Stimulated activated CD4-positive, alpha-beta T cell treated with anti-CD3 and anti-CD28 coated beads, Interleukin-15, amount 100 ng/mL, for 24 hours (primary cell): ENCODE data around the gene DSG4.
"Not testable (repeated sequence)": the region's sequence is repeated elsewhere in the genome, so short reads cannot be mapped to it uniquely, and the experiment has no call there.

Experiments used
- DNase-seq: peaks from one replicate; pipeline ENCODE4 v3.0.0-alpha.2; 2020

DSG4 gene, protein sequence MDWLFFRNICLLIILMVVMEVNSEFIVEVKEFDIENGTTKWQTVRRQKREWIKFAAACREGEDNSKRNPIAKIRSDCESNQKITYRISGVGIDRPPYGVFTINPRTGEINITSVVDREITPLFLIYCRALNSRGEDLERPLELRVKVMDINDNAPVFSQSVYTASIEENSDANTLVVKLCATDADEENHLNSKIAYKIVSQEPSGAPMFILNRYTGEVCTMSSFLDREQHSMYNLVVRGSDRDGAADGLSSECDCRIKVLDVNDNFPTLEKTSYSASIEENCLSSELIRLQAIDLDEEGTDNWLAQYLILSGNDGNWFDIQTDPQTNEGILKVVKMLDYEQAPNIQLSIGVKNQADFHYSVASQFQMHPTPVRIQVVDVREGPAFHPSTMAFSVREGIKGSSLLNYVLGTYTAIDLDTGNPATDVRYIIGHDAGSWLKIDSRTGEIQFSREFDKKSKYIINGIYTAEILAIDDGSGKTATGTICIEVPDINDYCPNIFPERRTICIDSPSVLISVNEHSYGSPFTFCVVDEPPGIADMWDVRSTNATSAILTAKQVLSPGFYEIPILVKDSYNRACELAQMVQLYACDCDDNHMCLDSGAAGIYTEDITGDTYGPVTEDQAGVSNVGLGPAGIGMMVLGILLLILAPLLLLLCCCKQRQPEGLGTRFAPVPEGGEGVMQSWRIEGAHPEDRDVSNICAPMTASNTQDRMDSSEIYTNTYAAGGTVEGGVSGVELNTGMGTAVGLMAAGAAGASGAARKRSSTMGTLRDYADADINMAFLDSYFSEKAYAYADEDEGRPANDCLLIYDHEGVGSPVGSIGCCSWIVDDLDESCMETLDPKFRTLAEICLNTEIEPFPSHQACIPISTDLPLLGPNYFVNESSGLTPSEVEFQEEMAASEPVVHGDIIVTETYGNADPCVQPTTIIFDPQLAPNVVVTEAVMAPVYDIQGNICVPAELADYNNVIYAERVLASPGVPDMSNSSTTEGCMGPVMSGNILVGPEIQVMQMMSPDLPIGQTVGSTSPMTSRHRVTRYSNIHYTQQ

DNA sequence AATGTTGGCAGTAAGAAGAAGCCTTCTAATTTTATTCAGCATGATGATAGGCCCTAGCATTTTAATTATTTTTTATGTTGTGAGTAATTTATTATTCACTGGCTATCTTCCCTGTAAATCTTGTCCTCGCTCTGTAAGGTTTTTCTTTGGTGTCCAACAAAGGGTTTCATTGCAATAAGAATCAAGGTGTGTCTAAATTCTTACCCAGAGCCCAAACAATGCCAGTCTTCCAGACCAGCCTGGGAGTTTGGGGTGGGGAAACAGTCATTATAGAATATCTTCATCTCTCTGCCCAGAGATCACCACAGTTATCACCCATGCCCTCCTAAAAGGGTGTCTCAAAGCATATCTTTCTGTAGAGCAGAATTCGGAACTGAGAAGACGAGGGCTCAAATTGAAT is at the start of gene DSG4:
DSG4 (plus strand) TSS at position 301 of the 400 bp plus-strand sequence. CDS start 135 bp downstream, outside the sequence.
- DNase-seq = no peak

DNA sequence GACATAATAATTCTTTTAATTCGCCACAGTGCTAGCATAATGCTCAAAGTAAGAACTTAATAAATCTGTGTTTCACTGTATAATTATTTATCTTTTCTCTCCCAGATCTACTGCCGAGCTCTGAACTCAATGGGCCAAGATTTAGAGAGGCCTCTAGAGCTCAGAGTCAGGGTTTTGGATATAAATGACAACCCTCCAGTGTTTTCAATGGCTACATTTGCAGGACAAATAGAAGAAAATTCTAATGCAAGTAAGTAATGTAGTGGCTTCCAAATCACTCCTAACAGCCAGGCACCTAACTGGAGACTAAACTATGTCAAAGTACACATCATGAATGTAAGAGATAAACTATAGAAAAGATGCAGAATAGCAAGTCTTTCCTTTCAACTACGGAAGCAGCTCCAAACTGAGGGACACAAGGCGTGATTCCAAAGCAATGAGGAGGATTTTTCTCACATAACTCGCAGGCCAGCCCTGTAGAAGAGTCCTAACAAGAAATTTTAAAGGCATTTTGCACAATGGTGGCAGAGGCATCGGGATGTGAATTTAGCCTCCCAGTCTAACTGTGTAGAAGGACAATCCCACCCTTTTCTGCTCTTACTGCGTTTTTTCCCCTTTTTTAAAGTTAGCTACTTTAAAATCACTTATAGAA is 46.7 kb upstream of the DSG4 start:
- no peak for DNase-seq

DNA sequence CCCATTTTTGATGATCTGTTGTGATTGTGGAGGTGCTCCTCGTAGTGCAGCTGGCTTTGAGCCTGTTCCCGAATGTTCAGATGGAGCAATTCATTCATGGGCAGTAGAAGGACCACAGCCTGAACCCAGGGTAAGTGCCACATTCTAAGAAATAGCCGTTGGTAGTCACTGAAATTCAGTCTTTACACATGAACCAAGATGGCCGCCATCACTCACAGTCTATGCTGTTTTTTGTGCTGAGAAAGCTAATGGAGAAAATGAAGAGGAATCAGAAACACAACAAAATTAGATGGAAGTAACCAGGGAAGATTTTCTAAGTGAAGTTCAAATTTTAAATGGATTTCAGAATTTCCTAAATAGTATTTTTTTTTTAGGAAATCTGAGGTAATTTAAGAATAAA is 33.1 kb upstream of the DSG4 start:
- no peak for DNase-seq

DNA sequence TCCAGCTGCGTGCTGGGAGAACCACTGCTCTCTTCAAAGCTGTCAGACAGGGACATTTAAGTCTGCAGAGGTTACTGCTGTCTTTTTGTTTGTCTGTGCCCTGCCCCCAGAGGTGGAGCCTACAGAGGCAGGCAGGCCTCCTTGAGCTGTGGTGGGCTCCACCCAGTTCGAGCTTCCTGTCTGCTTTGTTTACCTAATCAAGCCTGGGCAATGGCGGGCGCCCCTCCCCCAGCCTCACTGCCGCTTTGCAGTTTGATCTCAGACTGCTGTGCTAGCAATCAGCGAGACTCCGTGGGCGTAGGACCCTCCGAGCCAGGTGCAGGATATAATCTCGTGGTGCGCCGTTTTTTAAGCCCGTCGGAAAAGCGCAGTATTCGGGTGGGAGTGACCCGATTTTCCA is 23.2 kb upstream of the DSG4 start:
- DNase-seq = not testable (repeated sequence)

DNA sequence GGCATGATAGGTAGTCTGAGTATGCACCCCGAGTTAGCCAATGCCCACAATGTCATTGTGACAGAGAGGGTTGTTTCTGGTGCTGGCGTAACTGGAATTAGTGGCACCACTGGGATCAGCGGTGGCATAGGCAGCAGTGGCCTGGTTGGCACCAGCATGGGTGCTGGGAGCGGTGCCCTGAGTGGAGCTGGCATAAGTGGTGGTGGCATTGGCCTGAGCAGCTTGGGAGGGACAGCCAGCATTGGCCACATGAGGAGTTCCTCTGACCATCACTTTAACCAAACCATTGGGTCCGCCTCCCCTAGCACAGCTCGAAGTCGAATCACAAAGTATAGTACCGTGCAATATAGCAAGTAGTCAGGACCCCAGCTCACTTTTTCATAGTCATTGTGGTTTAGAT is 21.6 kb upstream of the DSG4 start:
- no peak for DNase-seq

DNA sequence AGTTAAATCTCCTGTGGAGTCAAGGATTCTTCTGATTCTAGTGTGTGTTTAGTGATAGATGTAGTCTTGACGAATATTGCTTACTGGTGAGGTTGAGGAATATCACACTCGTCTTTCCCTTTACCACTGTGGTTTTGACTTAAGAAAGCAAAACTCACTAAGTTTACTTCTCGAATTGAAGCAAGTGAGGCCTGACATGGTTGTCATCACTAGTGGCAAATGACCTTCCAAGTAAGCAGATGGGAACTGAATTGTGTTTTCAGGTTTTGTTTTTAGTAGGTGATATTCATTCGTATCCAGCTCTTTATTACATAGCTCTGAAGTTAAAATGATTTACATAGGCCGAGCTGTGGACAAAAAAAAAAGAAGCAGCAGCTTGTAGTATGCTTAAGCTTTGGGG is 20.6 kb upstream of the DSG4 start:
- DNase-seq = no peak

DNA sequence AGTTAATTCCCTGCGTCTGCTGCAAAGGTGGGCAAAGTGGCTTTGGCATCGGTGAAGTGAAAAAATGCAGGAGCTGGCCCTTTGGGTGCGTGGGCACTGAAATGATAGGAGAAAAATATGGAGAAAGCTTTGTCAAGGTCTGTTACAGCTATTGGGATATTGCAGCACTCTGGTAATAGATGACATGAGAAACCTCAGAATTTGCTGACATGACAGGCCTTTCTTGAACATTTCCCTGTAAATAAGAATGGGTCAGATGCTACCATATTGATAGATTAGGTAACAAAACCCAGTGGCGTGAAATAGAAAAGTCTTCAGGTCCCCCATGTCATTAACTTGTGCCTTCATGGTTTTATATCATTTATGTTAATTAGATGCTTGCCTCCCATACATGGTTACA is 12.4 kb upstream of the DSG4 start:
- DNase-seq = no peak

DNA sequence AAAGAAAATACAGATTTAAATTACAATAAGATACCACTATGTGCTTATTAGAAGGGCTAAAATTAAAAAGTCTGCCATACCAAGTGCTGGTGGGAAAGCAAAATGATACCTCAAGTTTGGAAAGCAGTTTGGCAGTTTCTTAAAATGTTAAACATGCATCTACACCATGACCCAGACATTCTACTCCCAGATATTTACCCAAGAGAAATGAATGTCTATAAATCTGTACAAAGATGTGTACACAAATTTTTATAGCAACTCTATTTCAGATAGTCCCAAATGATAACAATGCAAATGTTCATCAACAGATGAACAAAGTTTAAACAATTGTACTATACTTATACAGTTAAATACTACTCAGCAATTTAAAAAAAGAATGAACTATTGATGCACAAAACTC is 7.1 kb upstream of the DSG4 start:
- DNase-seq = no peak

DNA sequence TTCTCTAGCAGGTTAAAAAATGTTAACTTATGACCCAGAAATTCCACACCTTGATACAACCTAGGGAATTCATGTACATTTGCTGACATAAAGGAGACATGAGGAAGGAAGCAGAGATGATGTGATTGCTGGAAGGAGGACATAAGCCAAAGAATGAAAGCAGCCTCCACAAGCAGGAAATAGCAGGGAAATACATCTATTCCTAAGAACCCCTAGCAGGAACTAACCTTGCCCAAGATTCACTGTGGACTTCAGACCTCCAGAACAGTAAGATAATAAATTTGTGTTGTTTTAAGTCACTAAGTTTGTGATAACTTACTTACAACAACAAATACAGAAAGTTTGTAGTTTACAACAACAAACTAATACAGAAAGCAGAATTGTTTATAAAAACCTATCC is 4.6 kb upstream of the DSG4 start:
- DNase-seq = no peak

DNA sequence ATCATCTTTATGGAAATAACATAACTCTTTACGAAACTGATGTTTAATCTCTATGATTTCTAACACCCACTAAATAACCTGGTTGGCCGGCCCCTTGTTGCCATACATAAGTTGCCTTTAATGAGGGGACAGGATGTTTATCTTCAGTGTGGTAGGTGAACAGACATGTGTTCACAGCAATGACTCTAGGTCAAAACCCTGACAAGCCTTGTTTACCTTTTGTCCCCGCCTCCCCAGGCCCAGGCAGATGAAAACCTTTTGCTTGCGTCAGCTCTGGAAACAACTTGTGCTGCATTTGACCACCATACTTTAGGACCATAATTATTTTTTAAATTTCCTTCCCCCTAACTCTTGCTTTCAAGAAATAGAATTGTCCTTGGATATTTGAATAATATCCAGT is 2.9 kb upstream of the DSG4 start:
- no peak for DNase-seq

DNA sequence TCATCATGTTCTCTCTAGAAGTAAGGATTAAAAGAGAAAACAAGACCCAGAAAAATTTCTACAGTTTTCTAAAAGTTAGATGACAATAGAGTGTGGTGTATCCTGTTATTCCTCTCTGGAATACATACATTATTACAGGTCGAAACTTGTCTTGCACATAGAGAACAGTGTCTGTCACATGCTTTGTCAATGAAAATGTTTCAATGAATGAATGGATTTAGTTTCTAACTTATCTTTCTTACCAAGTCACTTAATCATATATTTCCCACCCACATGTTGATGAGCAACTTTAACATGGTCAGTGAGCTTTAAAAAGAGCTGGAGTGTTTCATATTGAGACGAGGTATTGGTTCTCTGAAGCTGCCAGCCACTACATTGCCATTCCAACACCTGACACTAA is 4.3 kb downstream of the DSG4 start:
- no peak for DNase-seq

DNA sequence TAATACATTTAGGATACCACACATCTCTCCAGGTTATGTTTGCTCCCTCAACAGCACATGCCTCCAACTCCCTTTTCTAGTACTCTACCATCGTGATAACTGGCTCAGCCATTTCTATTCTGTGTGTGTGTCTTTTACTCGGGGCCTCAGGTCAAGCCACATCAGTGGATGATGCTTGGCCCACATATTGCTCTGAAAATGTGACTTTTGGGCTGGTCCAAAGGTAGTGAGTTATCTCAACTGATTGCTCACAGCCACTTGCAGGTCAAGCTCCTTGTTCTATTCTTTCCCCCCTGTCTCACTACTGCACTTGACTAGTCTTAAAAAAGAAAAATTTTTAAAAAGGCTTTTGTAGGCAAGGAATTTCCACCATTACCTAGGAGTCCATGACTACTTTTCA is 5.5 kb downstream of the DSG4 start:
- no peak for DNase-seq

DNA sequence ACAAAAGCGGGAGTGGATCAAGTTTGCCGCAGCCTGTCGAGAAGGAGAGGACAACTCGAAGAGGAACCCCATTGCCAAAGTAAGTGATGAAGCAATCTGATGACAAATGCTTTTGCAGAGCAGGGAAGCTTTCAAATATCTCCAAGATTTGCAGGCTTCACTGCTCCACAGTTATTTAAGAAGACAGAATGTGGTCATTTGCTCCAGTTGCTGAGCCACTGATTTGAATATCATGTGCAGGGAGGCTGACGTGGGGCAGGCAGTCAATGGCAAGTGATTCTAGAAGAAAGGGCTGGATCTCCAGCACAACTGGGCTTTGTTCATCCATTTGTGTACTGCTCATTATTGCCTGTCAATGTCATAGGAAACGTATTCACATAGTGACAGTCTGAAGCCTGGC is 10.2 kb downstream of the DSG4 start:
- DNase-seq = no peak

DNA sequence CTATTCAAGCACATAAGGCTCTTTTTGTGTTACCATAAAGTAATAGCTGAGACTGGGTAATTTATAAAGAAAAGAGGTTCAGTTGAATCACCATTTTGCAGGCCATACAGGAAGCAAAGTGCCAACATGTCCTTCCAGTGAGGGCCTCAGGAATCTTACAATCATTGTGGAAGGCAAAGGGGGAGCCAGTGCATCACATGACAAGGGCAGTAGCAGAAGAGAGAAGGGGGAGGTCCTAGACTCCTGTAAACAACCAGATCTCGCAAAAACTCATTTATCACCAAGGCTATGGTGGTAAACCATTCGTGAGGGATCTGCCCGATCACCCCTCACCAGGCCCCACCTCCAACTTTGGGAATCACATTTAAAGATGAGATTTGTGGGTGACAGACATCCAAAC is 16.7 kb downstream of the DSG4 start:
- DNase-seq = no peak

DNA sequence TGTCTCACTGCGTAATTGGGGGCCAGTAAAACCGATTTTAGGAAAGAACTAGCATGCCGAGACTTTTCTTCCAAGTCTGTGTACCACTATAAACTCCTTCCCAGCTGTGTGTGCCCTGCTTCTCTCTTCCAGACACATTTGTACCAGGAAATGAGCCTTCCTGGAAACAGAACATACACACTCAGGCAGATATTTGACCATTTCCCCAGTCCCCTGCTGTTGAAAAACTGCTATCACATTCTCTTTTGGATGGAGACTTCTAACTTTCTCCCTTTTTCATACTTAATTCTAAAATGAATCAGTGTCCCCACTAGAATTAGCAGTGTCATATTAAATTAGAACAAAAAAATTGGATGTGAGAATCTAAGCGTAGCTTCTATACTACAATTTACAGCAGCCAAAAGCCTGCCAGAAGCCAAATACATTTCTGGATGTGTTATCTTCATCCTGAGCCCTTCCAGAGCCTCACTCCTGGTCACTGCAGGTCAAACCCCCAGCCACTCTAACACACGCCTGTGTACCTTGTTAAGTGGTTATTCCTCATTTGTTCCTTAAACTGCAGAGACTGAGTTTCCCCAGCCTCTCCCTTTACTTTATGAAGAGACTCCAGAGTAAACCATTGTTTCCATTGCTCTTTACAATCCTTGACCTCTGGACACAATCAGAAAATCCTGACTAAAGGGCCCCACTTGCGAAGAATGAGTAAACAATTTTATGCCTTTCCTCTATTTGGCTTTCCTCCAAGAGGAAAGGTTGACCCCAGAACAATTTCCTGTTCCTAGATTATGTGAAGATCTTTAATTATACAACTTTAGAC is 20.4 kb downstream of the DSG4 start:
- DNase-seq = no peak

DNA sequence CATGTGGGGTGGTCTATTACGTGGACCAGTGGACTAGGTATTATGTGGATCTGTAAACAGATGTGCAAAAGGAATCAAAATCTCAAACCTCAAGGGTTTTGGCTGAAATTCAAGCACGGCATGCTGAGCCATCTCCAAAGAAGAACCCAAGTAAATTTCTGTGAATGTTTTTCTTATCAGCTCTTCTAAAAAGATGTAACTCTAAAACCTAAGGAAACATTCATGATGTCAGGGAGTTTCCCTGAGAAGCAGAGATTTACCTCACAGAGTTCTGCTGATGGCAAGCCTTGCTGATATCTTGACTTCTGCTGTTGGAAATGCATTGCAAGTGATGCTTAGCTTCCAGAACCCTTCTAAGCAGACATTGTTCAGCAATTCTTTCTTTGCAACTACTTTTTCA is 21.6 kb downstream of the DSG4 start:
- DNase-seq = no peak

DNA sequence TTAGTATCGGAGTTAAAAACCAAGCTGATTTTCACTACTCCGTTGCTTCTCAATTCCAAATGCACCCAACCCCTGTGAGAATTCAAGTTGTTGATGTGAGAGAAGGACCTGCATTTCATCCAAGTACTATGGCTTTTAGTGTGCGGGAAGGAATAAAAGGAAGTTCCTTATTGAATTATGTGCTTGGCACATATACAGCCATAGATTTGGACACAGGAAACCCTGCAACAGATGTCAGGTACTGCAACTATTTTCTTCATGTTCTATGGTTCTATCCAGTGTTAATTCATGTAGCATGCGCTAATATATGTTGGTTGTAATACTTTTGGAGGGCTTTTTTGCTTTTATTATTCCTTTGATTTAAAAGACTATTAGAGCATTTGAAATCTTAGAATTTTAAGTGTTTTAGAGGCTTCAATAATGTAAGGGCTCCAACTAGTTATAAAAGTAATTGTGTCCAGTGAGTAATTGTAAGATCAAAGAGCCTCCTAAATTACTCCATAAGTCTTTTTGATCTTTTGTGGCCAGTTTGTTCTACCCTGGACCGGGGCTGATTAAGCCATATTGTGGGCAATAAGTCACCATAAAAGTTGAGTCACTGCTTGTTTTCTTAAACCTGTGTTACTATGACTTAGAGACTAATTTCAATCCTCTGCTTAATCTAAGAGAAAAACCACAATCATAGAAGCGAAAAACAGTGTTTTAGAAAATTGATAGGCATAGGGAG is 22.9 kb downstream of the DSG4 start:
- DNase-seq = no peak

DNA sequence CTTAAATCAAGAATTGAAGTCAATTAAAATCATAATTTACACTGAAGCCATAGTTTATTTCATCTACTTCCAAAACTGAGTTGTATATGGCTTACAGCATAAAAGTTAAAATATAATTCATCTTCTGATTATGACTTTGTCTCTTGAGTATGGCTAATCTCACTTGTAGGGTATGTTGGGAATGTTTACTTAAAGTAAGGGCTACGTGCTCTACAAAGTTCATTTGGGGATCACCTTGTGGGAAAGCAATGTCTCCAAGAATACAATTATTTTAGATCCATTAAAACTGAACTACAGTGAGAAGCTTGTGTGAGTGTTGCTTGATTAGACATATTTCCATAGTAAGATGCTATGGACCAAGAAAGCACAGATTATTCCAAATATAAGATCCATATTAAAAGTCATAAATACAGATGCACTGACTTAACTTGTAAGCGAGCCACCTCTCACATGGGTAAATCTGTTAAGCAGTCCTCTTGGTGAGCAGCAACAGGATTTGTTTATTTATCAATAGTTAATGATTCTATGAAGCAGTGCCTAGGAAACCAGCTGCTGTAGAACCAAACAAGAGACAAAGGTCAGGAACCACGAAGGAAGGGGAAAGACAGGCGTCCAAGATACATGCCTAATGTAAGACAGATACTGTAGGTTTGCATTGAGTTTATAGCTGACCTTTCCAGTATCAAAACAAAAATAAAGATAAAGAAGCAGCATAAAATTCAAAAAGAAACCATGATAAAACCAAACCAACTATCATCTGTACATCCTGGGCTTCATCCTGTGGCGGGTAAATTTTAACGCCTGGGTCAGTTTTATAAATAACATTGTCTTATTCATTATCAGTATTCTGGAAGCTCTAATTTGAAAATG is 24.8 kb downstream of the DSG4 start:
- DNase-seq = no peak

DNA sequence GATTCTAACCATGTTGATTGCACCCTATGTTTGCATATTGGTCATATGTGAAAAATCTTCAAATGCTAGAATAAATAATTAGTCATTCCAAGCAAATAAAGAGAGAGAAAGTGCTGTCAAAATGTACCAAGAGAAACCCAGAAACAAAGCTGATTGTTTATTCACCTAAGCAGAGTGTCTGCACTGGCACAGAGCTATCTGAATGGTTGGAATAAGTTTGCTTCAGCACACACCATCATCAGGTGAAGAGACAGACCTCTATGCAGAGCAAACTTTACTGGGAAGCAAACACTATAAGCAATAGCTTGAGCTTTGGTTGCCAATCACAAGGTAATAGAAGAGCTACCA is 25.4 kb downstream of the DSG4 start:
- no peak for DNase-seq

DNA sequence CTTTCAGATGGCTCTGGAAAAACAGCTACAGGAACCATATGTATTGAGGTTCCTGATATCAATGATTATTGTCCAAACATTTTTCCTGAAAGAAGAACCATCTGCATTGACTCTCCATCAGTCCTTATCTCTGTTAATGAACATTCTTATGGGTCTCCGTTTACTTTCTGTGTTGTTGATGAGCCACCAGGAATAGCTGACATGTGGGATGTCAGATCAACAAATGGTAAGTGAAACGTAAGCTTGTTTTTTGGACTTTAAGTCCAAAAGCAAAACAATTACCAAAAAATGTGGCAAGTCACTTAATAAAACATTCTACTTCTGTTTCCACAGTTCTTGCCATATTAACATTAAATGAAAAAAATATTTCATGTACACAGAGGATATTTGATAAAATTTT is 26.8 kb downstream of the DSG4 start:
- DNase-seq = no peak

DNA sequence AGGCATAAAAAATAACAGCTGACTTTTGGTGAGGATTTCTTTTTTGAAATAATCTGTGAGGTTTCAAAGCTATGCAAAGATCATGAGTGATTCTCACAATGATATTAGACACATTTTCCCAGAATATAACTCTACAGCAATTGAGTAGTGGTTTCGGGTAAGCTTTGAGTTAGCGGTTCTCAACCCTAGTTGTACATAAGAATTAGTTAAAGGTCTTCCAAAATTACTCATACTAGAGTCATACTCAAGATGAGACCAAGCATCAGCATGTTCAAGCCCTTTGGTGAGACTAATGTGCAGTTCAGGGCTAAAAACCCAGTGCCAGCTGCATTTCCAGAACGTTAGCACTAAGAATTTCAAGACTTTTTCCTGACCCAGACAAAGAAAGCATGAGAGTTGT is 31.1 kb downstream of the DSG4 start:
- no peak for DNase-seq
